HG02798 (cell line): Measurements from ENCODE around the gene KRT85.
"Not testable (repeated sequence)": the region's sequence is repeated elsewhere in the genome, so short reads cannot be mapped to it uniquely, and the experiment has no call there.

Experiments used
- ATAC-seq: cut with Tn5 transposase; IDR thresholded peaks from one replicate; pipeline ENCODE4 v1.9.1; 2021; ENCODE audit warnings: mild to moderate bottlenecking; ENCODE audit not compliant: unreplicated experiment, poor library complexity

The KRT85 gene

DNA sequence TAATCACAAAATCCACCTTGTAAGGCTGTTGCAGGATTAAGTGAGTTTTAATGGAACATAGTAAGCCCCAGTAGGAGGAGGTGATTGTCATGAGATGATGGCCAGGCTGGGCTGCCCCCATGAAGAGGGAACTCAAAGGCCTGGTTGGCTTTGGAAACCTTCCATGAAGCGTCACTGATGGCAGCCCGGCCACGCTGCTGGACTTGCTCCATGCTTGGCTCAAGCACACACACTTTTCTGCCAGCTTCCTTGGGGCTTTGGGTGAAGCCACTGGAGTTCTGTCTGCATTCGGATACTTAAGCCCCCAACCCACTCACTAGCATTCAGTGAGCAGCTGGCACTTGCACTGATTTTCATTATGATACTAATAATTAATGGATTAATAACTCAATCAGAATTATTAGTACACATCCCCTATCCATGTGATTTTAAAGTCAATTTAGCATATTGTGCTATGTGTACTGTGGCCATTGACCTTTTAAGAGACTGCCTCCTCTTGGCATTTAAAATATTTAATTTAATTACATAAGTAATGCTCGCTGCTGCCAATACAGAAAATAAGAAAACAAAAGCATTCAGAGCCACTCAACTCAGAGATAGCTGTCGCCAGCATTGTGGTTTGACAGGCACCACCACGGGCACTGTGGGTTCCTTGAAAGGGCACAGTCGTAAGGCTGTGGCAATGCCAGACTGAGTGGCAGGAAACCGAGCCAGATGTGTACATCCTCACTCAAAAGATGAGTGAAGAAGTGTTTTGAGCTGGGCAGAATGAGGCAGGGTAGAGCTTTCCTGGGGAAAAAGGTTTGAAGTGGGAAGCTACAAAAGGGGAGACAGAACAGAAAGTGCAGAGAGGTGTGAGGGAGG, 15.9 kb downstream of the KRT85 start:
- ATAC-seq, result no peak

DNA sequence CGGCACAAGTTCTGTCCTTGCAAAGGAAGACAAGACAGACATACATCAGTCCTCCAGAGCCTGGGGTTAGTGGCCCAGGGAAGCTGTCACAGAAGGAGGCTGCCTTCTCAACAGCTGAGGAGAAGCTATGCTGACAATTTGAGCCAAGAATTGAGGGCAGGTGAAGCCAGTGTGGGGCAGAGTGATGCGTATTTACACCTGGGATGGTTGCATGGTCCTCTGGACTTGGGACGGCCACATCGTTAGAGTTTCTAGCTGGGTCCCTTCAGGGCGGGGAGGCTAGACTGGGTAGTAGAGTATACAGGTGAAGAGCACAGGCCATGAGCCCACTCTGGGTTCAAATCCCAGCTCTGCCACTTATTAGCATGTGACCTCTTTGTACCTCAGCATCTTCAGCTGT, 16.5 kb downstream of the KRT85 start:
- no peak for ATAC-seq

DNA sequence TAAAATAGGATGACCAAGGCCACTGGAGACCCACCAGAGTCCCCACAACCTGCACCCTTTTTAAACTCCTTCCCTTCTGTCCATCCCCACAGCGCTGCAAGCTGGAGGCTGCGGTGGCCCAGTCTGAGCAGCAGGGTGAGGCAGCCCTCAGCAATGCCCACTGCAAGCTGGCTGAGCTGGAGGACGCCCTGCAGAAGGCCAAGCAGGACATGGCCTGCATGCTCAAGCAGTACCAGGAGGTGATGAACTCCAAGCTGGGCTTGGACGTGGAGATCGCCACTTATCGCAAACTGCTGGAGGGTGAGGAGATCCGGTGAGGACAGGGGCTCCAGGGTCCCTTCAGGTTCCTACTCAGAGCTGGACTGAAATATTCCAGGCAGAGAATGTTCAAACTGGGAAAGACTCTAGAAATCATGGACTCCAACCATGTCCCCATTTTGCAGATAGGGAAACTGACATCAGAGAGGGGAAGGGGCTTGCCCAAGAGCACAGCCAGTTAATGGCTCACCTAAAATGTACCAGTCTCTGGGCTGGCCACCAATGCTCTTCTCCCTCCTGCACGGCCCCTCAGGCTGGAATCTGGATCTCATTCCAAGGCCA, 17.2 kb downstream of the KRT85 start:
- ATAC-seq, result no peak

DNA sequence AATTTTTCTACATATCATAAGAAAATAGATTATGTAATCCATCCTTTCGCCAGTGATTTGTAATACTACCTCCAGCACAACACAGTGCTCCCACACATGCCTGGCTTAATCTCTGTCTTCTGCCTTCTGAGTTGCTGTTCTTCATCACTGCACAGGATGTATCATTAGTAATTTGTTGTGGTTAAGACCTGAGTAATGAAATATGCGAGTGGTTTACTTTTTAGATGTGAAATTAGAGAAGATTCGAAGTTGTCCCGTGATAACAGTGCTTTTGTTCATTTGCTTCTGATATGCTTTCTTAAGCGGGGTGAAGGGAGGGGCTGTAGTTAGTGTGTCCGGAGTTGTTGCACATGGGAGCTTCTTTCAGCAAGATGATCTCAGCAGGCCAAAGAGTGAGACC, 18.1 kb downstream of the KRT85 start:
- ATAC-seq, result no peak

DNA sequence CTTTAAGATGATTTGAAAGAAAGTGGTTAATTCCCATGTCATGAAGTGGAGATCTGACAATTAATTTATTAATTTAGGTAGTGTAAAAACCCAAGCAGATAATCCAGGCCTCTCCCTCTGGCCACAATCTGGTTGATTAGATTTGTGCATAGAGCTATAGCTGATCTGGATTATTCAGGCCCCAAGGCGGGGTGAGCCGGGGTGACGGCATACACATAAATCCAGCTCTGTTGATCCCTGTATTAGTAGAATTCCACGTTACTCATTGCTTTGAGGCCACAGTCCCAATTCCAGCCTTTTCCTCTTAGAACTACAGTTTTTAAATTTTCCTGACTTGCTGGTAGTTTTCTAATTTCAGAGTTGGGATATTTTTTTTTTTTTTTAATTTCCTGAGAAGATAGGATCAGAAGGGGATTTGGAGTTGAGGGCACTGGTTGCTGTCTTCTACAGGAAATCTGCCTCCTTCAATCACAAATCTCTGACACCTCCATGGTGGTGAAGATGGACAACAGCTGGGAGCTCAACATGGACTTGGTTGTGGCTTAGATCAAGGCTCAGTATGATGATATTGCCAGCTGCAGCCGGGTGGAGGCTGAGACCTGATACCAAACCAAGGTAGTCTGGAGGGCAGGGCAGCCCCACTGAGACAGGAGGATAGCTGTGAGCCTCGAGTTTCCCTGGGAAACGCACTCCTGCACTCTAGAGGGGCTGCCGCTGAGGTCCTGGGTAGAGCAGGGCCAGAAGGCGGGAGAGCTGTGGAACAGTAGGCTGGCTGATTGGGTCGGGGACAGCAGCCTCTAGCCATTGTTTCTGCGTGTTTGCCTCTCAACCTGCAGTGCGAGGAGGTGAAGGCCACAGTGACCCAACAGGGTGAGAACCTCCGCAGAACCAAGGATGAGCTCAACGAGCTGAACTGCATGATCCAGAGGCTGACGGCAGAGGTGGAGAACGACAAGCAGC, 19.4 kb downstream of the KRT85 start:
- no peak for ATAC-seq

DNA sequence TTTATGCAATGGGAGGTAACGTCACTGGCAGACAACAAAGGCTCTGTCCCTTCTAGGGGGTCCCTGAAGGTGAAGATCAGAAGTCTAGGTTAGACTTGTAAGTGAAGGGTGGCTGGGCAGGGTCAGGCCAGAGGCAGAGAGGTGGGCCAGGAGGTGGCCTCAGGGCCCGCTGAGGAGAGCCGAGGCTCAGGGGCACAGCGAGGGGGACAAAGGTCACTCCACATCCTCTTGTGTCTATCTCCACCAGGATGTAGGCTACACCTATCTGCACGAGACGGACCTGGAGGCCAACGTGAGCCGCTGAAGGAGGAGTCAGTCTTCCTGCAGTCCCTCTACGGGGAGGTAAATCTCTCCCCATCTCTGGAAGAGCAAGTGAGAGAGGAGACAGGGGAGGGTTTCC, 20.3 kb downstream of the KRT85 start:
- no peak for ATAC-seq

DNA sequence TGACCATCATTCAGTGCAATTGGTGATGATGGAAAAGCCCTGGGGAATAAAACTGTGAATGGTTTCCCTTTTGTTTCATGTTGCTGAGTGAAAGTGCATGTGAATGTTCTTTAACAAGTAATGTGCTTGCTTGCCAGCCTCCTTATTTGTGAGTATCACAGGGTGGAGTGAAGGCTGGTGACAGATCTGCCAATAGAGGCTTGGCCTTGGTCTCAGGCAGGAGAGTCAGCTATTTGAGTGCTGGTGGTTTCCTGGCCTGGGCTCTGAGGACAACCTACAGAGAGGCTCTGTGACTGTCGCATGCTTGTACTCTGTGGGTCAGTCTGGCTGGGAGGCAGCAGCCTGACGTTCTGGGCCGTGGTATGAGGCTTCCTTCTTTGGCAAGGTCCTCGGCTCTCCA, 20.7 kb downstream of the KRT85 start:
- no peak for ATAC-seq

DNA sequence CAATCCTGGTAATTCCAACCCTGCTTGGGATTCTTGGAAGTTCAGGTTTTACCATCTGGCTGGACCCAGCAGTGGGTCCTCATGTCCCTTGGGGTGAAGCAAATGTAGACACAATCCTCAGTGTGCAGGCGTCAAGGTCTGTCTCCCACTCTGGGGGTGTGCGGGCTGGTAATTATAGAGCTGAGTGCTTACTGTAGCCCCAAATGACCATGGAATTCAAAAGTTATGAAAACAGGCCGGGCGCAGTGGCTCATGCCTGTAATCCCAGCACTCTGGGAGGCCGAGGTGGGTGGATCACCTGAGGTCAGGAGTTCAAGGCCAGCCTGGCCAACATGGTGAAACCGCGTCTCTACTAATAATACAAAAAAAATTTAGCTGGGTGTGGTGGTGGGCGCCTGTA, 22.2 kb downstream of the KRT85 start:
- ATAC-seq, result not testable (repeated sequence)

DNA sequence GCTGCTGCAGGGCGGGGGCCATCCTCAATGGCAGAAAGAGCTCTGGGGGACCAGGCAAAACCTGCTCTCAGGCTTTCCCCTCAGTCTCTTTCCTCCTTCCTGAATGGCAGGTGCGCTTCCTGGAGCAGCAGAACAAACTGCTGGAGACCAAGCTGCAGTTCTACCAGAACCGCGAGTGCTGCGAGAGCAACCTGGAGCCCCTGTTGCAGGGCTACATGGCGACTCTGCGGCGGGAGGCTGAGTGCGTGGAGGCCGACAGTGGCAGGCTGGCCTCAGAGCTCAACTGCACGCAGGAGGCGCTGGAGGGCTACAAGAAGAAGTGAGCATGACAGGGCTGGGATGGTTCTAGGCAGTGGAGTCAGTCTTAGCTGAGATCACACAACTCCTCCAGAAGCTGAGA, 23.2 kb downstream of the KRT85 start:
- ATAC-seq, result no peak

DNA sequence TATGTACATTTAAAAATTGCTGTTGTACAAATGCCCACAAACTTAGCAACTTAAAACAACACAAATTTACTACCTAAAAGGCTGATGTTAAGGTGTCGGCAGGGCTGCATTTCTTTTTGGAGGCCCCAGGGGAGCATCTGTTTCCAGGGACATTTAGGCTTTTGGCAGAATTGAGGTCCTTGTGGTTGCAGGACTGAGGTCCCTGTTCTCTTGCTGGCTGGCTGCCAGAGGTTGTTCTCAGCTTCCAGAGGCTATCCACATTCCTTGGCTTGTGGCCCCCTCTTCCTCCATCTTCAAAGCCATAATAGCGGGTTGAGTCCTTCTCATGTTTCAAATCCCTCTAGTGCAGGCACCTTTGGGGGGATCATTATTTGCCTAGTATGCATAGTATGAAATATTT, 23.7 kb downstream of the KRT85 start:
- no peak for ATAC-seq

DNA sequence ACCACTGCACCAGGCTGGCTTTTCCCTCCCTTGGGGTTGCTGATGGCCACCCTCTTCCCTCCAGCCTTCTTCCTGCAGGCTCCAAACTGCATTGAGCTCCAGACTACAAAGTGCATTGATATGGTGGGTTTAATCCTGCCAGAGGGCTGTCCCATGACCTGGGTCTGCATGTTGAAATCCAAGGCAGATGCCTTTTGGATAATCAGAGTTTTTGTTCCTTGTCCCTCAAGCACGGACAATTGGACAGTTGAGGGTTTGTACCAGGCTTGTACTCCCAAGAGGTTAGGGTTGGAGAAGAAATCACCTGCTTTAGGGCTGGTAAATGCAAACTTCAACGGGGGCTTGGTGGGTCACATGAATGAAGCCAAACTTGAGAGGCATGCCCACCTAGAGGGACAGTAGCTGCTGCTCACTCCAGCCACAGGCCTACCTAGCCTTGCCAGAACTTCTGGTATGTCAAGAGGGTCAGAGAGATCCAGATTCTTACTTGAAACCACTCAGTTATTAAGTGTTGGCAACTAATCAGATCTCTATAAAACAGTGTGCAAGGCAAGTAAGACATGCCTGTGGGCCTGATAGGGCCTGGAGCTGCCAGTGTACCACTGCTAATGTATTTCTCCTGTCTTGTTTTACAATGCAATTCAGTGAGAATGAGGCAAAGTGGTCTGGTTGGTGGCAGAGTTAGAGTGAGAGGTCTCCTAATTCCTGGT, 24.3 kb downstream of the KRT85 start:
- ATAC-seq, result no peak

DNA sequence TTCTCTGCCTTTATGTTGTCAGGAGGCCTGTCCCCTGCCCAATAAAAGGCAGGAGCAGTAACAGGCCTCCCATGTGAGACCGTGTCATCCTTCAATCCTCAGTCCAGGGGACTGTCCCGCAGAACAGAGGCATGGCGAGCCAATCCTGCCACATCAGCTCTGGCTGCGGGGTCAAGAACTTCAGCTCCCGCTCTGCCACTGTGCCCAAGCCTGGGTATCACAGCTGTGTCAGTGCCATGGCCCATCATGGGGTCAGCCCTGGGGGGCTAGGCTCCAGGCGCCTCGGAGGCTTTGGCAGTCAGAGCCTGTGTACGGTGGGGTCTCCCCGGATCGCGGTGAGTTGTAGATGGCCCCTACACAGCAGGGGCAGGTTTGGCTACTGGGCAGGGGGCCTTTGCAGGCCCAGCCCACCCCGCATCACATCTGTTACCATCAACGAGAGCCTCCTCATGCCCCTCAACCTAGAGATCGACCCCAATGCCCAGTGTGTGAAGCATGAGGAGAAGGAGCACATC, 26.2 kb downstream of the KRT85 start:
- ATAC-seq, result no peak

DNA sequence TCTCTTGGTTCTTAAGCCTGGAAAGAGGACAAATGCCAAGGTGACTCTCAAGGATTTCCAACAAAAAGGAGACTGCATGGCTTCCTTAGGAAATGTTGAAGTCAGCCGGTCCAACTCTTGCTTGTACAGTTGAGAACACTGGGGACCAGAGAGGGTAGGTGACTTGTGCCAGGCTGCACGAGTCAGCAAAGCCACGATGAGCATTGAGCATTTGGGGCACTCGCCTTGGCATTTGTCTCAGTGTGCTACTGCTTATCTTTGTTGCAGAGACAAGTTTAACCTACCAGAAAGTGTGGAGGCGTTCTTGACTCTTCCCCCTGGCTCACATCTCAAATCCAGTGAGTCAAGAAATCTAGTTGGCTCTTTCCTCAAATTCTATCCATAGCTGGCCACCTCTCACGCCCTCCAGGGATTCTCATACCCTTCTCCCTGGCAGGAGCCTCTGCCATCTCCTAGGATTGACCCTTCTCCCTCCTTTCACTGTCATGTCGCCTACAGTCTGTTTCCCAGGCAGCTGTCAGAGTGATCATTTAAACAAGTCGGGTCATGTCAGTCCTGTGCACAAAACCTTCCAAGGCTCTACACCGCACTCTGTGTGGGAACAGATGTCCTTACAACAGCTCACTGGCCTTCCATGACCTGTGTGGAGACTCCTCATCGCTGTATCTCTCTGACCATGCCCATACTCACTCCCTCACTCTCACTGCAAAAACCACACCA, 28.9 kb downstream of the KRT85 start:
- no peak for ATAC-seq

DNA sequence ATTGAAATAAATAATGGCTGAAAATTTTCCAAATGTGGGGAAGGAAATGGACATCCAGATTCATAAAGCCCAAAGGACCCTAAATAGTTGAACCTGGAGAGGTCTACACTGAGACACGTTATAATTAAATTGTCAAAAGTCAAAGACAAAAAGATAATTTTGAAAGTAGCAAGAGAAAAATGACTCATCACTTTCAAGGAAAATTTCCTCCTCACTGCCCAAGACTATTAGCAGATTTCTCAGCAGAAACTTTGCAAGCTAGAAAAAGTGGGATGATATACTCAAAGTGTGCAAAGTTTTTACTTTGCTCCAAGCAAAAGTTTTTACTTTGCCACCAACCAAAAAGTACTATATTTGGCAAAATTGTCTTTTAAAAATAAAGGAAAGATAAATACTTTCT, 30.2 kb downstream of the KRT85 start:
- no peak for ATAC-seq

DNA sequence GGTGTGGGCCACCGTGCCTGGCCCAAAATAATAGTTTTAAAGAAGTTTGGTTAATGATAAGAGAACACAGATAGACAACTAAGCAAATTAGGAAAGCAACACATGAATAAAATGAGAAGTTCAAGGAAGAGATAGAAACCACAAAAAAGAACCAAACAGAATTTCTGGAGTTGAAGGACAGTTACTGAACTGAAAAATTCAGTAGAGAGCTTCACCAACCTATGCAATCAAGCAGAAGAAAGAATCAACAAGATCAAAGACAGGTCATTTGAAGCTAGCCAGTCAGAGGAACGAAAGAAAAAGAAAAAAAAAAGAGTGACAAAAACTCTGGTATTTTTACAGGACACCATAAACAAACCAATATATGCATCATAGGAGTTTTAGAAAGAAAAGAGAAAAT, 30.6 kb downstream of the KRT85 start:
- no peak for ATAC-seq

DNA sequence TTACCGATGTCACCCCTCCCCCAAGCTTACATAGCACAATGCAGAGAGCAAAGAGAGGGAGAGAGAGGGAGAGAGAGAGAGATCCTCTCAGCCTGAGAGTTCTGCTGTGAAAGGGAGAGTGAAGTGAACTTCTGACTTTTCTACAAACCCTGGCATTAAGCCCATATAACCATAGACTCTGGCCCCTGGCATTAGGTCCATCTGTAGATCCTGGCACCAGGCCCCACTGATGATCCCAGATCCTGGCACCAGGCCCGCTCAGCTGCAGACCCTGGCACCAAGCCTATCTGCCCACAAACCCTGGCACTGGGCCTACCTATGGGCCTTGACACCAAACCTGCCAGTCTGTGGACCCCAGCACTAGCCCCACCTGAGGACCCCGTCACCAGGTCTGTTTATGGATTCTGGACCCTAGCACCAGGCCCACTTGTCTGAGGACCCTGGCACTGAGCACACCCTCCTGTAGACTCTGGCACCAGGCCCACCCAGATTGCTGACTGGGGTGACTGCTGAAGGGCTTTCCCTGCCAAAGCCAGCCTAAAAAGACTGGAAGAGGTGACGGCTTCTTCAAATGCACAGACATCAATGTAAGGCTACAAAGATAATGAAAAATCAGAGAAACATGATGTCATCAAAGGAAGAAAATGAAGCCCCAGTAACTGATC, 31.6 kb downstream of the KRT85 start:
- ATAC-seq, result no peak

DNA sequence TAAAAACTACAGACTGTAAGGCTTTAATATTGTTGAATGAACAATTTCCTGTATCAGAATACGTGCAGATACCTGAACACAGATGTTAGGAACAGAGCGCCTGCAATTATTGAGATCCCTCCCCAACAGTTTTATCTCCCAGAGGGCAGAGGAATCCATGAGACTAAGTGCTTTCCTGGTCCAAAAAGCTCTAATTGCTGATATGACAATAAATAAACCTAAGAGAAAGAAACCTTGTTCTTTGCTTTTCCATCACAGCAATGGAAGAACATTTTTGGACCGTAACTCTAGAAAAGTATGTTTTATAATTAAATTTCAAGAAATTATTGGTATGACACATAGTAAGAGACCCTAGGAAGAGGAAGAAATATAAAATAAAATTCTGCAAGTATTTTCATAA, 33.1 kb downstream of the KRT85 start:
- ATAC-seq, result no peak

DNA sequence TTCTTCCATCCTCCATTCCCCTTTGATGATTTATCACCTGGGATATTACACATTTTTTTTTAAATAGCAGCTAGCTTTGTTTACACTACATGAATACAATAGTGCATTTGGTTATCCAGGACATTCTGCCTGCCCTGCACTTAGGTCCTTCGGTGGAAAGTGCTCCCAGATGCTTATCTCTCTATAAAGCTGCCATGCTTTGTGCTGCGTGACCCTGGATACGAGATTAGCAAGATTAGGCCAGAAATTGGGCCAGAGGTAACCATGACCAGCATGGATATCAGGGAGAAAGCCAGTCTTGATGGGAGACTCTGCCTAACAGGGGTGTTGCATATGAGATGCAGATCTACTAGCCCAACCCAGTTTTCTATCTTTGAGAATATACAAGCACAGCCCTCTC, 34.0 kb downstream of the KRT85 start:
- no peak for ATAC-seq

DNA sequence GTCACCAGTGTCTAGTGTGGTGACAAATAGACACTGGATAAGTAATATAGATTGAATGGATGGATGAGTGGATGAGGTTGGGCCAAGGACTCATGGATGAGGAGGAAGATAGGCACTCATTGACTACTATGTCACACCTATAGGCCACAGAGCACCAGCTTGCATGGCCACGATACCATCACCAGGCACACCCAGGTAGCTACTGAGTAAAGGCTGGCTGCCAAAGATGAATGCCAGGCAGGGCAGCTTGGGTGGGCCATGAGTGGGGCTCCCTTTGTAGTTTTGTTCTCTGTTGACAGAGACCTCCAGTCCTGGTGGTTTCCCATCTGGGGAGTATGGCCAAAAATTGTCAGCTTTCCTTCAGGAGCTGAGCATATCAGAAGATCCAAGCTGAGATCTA, 34.9 kb downstream of the KRT85 start:
- no peak for ATAC-seq
